ENCODE measurements around the gene MCC.

Gene MCC

DNA sequence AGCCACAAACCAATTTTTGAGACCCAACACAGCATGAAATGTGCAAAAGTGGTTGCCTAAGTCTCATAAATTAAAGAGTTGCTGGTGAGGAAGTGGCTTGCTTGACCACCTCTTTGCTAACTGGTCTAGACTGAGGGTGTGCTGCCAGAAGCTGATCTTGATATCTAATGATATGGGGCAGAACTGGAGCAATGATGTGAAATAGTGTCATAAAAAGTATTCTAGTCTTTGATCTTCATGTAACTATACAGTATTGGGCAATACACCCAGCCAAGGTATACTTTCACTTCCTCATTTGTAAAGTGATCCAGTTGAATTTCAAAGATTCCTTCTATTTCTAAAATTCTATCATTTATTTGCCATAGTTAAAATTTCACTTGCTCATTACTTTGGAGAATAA is 19.3 kb upstream of the MCC start (continued):
- TF ChIP-seq, protein P1, sequence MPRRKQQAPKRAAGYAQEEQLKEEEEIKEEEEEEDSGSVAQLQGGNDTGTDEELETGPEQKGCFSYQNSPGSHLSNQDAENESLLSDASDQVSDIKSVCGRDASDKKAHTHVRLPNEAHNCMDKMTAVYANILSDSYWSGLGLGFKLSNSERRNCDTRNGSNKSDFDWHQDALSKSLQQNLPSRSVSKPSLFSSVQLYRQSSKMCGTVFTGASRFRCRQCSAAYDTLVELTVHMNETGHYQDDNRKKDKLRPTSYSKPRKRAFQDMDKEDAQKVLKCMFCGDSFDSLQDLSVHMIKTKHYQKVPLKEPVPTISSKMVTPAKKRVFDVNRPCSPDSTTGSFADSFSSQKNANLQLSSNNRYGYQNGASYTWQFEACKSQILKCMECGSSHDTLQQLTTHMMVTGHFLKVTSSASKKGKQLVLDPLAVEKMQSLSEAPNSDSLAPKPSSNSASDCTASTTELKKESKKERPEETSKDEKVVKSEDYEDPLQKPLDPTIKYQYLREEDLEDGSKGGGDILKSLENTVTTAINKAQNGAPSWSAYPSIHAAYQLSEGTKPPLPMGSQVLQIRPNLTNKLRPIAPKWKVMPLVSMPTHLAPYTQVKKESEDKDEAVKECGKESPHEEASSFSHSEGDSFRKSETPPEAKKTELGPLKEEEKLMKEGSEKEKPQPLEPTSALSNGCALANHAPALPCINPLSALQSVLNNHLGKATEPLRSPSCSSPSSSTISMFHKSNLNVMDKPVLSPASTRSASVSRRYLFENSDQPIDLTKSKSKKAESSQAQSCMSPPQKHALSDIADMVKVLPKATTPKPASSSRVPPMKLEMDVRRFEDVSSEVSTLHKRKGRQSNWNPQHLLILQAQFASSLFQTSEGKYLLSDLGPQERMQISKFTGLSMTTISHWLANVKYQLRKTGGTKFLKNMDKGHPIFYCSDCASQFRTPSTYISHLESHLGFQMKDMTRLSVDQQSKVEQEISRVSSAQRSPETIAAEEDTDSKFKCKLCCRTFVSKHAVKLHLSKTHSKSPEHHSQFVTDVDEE (CRISPR knock-in tag; IDR thresholded peaks at IDR 0.05), result no peak
- TF ChIP-seq SNAI2 (CRISPR knock-in tag; IDR thresholded peaks at IDR 0.05) (no peak), PPARA (CRISPR knock-in tag; IDR thresholded peaks at IDR 0.05; ENCODE audit: borderline replicate concordance) (no peak), ZFP3 (CRISPR knock-in tag; IDR thresholded peaks at IDR 0.05) (no peak), BACH2 (CRISPR knock-in tag; IDR thresholded peaks at IDR 0.05; ENCODE audit: borderline replicate concordance) (no peak)

DNA sequence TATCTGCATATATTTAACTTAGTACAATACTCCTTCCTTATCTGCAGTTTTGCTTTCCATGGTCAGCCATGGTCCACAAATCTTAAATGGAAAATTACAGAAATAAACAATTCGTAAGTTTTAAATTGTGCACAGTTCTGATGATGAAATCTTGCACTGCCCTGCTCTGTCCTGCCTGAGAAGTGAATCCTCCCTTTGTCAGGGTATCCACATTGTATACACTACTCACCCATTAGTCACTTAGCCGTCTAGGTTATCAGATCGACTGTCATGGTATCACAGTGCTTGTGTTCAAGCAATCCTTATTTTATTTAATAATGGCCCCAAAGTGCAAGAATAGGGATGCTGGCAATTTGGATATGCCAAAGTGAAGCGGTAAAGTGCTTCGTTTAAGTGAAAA is 16.9 kb upstream of the MCC start:
- TF ChIP-seq ISL1 (CRISPR knock-in tag; IDR thresholded peaks at IDR 0.05), result peak; percentile 32; the same call in 1 of the 2 replicates
- no peak for TF ChIP-seq PPARA (CRISPR knock-in tag; IDR thresholded peaks at IDR 0.05; ENCODE audit: borderline replicate concordance)
- no peak for TF ChIP-seq TOX (CRISPR knock-in tag; IDR thresholded peaks at IDR 0.05; ENCODE audit: borderline replicate concordance)
- TF ChIP-seq TCF4 (CRISPR knock-in tag; IDR thresholded peaks at IDR 0.05; ENCODE audit: borderline replicate concordance), result no peak
- TF ChIP-seq, protein P2, sequence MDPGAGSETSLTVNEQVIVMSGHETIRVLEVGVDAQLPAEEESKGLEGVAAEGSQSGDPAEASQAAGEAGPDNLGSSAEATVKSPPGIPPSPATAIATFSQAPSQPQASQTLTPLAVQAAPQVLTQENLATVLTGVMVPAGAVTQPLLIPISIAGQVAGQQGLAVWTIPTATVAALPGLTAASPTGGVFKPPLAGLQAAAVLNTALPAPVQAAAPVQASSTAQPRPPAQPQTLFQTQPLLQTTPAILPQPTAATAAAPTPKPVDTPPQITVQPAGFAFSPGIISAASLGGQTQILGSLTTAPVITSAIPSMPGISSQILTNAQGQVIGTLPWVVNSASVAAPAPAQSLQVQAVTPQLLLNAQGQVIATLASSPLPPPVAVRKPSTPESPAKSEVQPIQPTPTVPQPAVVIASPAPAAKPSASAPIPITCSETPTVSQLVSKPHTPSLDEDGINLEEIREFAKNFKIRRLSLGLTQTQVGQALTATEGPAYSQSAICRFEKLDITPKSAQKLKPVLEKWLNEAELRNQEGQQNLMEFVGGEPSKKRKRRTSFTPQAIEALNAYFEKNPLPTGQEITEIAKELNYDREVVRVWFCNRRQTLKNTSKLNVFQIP (CRISPR knock-in tag; IDR thresholded peaks at IDR 0.05; ENCODE audit: borderline replicate concordance, low read depth), result no peak
- peak; percentile 40; the same call in 1 of the 3 replicates for ATAC-seq

DNA sequence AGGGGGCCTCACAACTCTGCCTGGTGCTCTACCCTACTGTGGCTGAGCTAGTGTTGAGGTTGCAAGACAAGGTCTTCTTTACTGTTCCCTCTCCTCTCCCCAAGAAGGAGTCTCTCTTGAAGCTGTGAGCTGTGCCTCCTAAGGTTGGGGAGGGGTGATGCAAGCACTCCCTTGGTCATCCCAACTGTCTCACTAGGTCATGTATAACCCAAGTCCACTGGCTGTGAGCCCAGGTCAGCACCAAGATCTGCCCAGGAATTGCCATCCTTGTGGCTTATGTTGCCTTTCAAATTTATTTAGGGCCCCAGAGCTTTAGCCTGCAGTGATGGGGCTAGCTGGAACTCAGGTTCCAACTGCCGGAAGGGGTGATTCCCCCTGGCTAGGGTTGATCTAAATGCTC is 14.9 kb upstream of the MCC start:
- no peak for ATAC-seq
- no peak for TF ChIP-seq SNAI2 (CRISPR knock-in tag; IDR thresholded peaks at IDR 0.05)
- TF ChIP-seq ZNF70 (CRISPR knock-in tag; IDR thresholded peaks at IDR 0.05), result no peak
- TF ChIP-seq, protein P3, sequence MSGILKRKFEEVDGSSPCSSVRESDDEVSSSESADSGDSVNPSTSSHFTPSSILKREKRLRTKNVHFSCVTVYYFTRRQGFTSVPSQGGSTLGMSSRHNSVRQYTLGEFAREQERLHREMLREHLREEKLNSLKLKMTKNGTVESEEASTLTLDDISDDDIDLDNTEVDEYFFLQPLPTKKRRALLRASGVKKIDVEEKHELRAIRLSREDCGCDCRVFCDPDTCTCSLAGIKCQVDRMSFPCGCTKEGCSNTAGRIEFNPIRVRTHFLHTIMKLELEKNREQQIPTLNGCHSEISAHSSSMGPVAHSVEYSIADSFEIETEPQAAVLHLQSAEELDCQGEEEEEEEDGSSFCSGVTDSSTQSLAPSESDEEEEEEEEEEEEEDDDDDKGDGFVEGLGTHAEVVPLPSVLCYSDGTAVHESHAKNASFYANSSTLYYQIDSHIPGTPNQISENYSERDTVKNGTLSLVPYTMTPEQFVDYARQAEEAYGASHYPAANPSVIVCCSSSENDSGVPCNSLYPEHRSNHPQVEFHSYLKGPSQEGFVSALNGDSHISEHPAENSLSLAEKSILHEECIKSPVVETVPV (CRISPR knock-in tag; IDR thresholded peaks at IDR 0.05), result no peak
- TF ChIP-seq, protein P2 (CRISPR knock-in tag; IDR thresholded peaks at IDR 0.05; ENCODE audit: borderline replicate concordance, low read depth), result no peak
- no peak for TF ChIP-seq ISL1 (CRISPR knock-in tag; IDR thresholded peaks at IDR 0.05)
- no peak for TF ChIP-seq RARB (CRISPR knock-in tag; IDR thresholded peaks at IDR 0.05)
- no peak for TF ChIP-seq OSR1 (CRISPR knock-in tag; IDR thresholded peaks at IDR 0.05)

DNA sequence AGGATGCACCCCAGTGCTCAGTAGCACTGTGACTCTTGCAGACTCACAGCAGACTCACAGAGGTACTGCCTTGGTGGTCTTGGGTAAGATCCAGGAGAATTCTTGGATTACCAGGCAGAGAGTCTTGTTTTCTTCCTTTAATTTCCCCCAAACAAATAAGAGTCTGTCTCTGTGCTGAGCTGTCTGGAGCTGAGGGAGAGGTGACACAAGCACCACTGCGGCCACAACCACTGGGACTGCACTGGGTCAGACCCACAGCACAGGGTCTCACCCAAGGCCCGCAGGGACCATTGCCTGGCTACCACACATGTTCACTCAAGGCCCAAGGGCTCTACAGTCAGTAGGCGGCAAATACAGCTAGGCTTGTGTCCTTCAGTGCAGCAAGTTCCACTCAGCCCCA is 13.8 kb upstream of the MCC start:
- ATAC-seq, result no peak
- no peak for TF ChIP-seq ARNTL (CRISPR knock-in tag; IDR thresholded peaks at IDR 0.05; ENCODE audit: borderline replicate concordance, low read depth)
- TF ChIP-seq ZNF8 (CRISPR knock-in tag; IDR thresholded peaks at IDR 0.05), result no peak

DNA sequence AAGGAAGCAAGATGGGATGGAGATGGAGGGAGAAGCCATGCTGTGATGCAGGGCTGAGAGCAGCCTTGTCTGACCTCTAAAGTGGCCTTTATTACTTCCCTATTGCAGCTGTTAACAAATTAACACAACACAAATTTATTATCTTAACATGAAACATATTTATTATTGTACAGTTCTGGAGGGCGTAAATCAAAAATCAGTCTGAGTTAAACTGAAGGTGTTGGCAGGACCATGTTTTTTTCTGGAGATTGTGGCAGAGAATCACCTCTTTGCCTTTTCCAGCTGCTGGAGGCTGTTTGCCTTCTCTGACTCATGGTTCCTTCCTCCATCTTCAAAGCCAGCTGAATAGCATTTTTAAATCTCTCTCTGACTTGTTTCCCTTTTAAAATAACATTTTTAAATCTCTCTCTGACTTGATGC is 7.2 kb upstream of the MCC start:
- ATAC-seq, result no peak
- TF ChIP-seq ZFP30 (CRISPR knock-in tag; IDR thresholded peaks at IDR 0.05) (no peak), GLIS3 (CRISPR knock-in tag; IDR thresholded peaks at IDR 0.05) (no peak), ZNF70 (CRISPR knock-in tag; IDR thresholded peaks at IDR 0.05) (no peak), OSR1 (CRISPR knock-in tag; IDR thresholded peaks at IDR 0.05) (no peak), ISL1 (CRISPR knock-in tag; IDR thresholded peaks at IDR 0.05) (no peak), TOX (CRISPR knock-in tag; IDR thresholded peaks at IDR 0.05; ENCODE audit: borderline replicate concordance) (no peak), ZNF8 (CRISPR knock-in tag; IDR thresholded peaks at IDR 0.05) (no peak), BACH2 (CRISPR knock-in tag; IDR thresholded peaks at IDR 0.05; ENCODE audit: borderline replicate concordance) (no peak), SNAI2 (CRISPR knock-in tag; IDR thresholded peaks at IDR 0.05) (no peak), ZC3H10 (CRISPR knock-in tag; IDR thresholded peaks at IDR 0.05) (no peak), TCF4 (CRISPR knock-in tag; IDR thresholded peaks at IDR 0.05; ENCODE audit: borderline replicate concordance) (no peak), RARB (CRISPR knock-in tag; IDR thresholded peaks at IDR 0.05) (no peak), CSDC2 (CRISPR knock-in tag; IDR thresholded peaks at IDR 0.05) (no peak), ARNTL (CRISPR knock-in tag; IDR thresholded peaks at IDR 0.05; ENCODE audit: borderline replicate concordance, low read depth) (no peak)
- TF ChIP-seq, protein P2 (CRISPR knock-in tag; IDR thresholded peaks at IDR 0.05; ENCODE audit: borderline replicate concordance, low read depth), result no peak
- TF ChIP-seq, protein P1 (CRISPR knock-in tag; IDR thresholded peaks at IDR 0.05), result no peak
